Lower lobe of right lung (tissue), 2 donors: Measurements from ENCODE around the gene PRR36. TPM values are rescaled to one million over a fixed set of nuclear protein-coding genes. Genes with fewer than 3 reads are reported as not detected.

Experiments
- ATAC-seq, 2 donors: fragments of 200-7000 bp; cut with Tn5 transposase; one replicate each; pipeline ENCODE4 v1.9.1; 2020 to 2022; ENCODE audit warnings: mild to moderate bottlenecking in 2 of 2, moderate library complexity in 2 of 2
- DNase-seq: peaks from one replicate; pipeline ENCODE4 v3.0.0-alpha.2; 2020
- H3K27ac ChIP-seq: fragments of 200-600 bp; one replicate; pipeline ENCODE4 v1.8.0; 2022
- H3K27me3 ChIP-seq: fragments of 200-600 bp; one replicate; pipeline ENCODE4 v1.8.0; 2022; ENCODE audit warnings: low read depth
- H3K36me3 ChIP-seq: fragments of 200-600 bp; one replicate; pipeline ENCODE4 v1.8.0; 2022; ENCODE audit warnings: mild to moderate bottlenecking
- H3K4me1 ChIP-seq: fragments of 200-600 bp; one replicate; pipeline ENCODE4 v1.8.0; 2022
- H3K4me3 ChIP-seq: fragments of 200-600 bp; one replicate; pipeline ENCODE4 v1.8.0; 2022; ENCODE audit warnings: mild to moderate bottlenecking
- H3K9me3 ChIP-seq: fragments of 200-600 bp; one replicate; pipeline ENCODE4 v1.8.0; 2022
- CTCF ChIP-seq: fragments of 200-600 bp; IDR thresholded peaks from one replicate; pipeline ENCODE4 v1.8.0; 2022; ENCODE audit warnings: antibody characterized with exemption, mild to moderate bottlenecking
- intact Hi-C: fragments of 100-400 bp; cut with DNase I; formaldehyde crosslinking; loops from one replicate; pipeline ENCODE4 v1.11.0; 2022
- total RNA-seq: library from RNA; stranded (reverse); fragmentation: NEBNext Ultra II Directional; extraction: Animal tissue kit (Norgen Biotek cat#: 25700); gene quantifications from one replicate; pipeline ENCODE4 v1.2.1, GENCODE V29; 2021
- donor health status: DM: no; HTN: yes; CAD: no; lungs with severe emphysema.

PRR36 gene
- total RNA-seq, 1 donor from 2014 or later = 2.5 TPM

GRCh38 chr19:7849631-7849999 lies 24.6 kb downstream of the PRR36 start:
- no peak for DNase-seq
- intact Hi-C loops = no loop called here
- no peaks in the 10 kb centered on the region for H3K36me3 ChIP-seq
- H3K4me3 ChIP-seq = no peak overlapping the region
- H3K27ac ChIP-seq = no peak overlapping the region
- H3K9me3 ChIP-seq = no peaks in the 10 kb centered on the region
- no peak for ATAC-seq
- H3K27me3 ChIP-seq = no peaks in the 10 kb centered on the region
- no peak for TF ChIP-seq CTCF
- peaks cover 7% of the 10 kb centered on the region for H3K4me1 ChIP-seq

GRCh38 chr19:7848779-7849457 lies 25.3 kb downstream of the PRR36 start:
- ATAC-seq = no peak
- no peak for TF ChIP-seq CTCF
- DNase-seq = no peak

GRCh38 chr19:7847664-7848063 lies 26.5 kb downstream of the PRR36 start:
- no peak for DNase-seq
- intact Hi-C loops = no loop called here
- no peak overlapping the region for H3K4me3 ChIP-seq
- ATAC-seq = no peak
- no peaks in the 10 kb centered on the region for H3K27me3 ChIP-seq
- H3K4me1 ChIP-seq = no peaks in the 10 kb centered on the region
- no peaks in the 10 kb centered on the region for H3K36me3 ChIP-seq
- TF ChIP-seq CTCF = no peak
- H3K27ac ChIP-seq = no peak overlapping the region
- H3K9me3 ChIP-seq = no peaks in the 10 kb centered on the region

More at GRCh38 chr19:7848779-7849457, 25.3 kb downstream of the PRR36 start:
- Histone ChIP-seq H3K4me3 (no peak overlapping the region), H3K27me3 (no peaks in the 10 kb centered on the region), H3K4me1 (peaks cover 7% of the 10 kb centered on the region), H3K27ac (no peak overlapping the region), H3K36me3 (no peaks in the 10 kb centered on the region), H3K9me3 (no peaks in the 10 kb centered on the region)
- intact Hi-C loops = no loop called here

GRCh38 chr19:7846155-7846646 lies 28.0 kb downstream of the PRR36 start:
- H3K4me1 ChIP-seq = no peaks in the 10 kb centered on the region
- H3K27me3 ChIP-seq = no peaks in the 10 kb centered on the region
- H3K4me3 ChIP-seq = no peak overlapping the region
- no peaks in the 10 kb centered on the region for H3K36me3 ChIP-seq
- intact Hi-C loops = no loop called here
- H3K9me3 ChIP-seq = no peaks in the 10 kb centered on the region
- no peak for TF ChIP-seq CTCF
- DNase-seq = no peak
- no peak overlapping the region for H3K27ac ChIP-seq
- ATAC-seq = no peak

- no peak for TF ChIP-seq CTCF
- intact Hi-C loops = no loop called here
- Histone ChIP-seq H3K27me3 (no peaks in the 10 kb centered on the region), H3K4me3 (no peak overlapping the region), H3K36me3 (no peaks in the 10 kb centered on the region), H3K9me3 (no peaks in the 10 kb centered on the region), H3K27ac (no peak overlapping the region), H3K4me1 (no peaks in the 10 kb centered on the region)
- ATAC-seq (no peak), DNase-seq (no peak)
These were observed 28.6 kb downstream of the PRR36 start for GRCh38 chr19:7845390-7846154.
